ENCODE data around the gene GNPTG. TPM values are rescaled to one million over a fixed set of nuclear protein-coding genes. Genes with fewer than 3 reads are reported as not detected.
A peak's percentile ranks its signal among the peaks of the same experiment; 100 is the strongest.

Gene GNPTG
- total RNA-seq, 1 donor from 2014 or later, result 60.7 TPM

- DNase-seq (ENCODE audit: low spot score), result no peak
- Mint-ChIP-seq H3K4me3 (ENCODE audit: unreplicated experiment) (no peak overlapping the region), H3K27ac (ENCODE audit: unreplicated experiment) (no peak overlapping the region), H3K9me3 (ENCODE audit: low read depth) (no peaks in the 10 kb centered on the region), H3K4me1 (ENCODE audit: low read depth) (no peaks in the 10 kb centered on the region), H3K27me3 (ENCODE audit: low read depth) (no peaks in the 10 kb centered on the region), H3K36me3 (ENCODE audit: low read depth) (peaks cover 2% of the 10 kb centered on the region)
- TF ChIP-seq, protein P1, sequence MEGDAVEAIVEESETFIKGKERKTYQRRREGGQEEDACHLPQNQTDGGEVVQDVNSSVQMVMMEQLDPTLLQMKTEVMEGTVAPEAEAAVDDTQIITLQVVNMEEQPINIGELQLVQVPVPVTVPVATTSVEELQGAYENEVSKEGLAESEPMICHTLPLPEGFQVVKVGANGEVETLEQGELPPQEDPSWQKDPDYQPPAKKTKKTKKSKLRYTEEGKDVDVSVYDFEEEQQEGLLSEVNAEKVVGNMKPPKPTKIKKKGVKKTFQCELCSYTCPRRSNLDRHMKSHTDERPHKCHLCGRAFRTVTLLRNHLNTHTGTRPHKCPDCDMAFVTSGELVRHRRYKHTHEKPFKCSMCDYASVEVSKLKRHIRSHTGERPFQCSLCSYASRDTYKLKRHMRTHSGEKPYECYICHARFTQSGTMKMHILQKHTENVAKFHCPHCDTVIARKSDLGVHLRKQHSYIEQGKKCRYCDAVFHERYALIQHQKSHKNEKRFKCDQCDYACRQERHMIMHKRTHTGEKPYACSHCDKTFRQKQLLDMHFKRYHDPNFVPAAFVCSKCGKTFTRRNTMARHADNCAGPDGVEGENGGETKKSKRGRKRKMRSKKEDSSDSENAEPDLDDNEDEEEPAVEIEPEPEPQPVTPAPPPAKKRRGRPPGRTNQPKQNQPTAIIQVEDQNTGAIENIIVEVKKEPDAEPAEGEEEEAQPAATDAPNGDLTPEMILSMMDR (IDR thresholded peaks at IDR 0.05), result no peak
Observed at GRCh38 chr16:1364510-1364909, 12.8 kb downstream of the GNPTG start.

- H3K9me3 Mint-ChIP-seq (ENCODE audit: low read depth), result no peaks in the 10 kb centered on the region
- H3K4me3 Mint-ChIP-seq (ENCODE audit: unreplicated experiment), result no peak overlapping the region
- no peak for DNase-seq (ENCODE audit: low spot score)
- TF ChIP-seq, protein P1 (IDR thresholded peaks at IDR 0.05), result no peak
- H3K36me3 Mint-ChIP-seq (ENCODE audit: low read depth), result peaks cover 2% of the 10 kb centered on the region
- H3K27ac Mint-ChIP-seq (ENCODE audit: unreplicated experiment), result no peak overlapping the region
- H3K4me1 Mint-ChIP-seq (ENCODE audit: low read depth), result no peaks in the 10 kb centered on the region
- no peaks in the 10 kb centered on the region for H3K27me3 Mint-ChIP-seq (ENCODE audit: low read depth)
Observed at GRCh38 chr16:1366060-1366711, 14.5 kb downstream of the GNPTG start.

GRCh38 chr16:1366712-1367299 is 15.1 kb downstream of the GNPTG start:
- TF ChIP-seq, protein P1 (IDR thresholded peaks at IDR 0.05), result no peak
- Mint-ChIP-seq H3K27me3 (ENCODE audit: low read depth) (no peaks in the 10 kb centered on the region), H3K36me3 (ENCODE audit: low read depth) (peaks cover 2% of the 10 kb centered on the region), H3K9me3 (ENCODE audit: low read depth) (no peaks in the 10 kb centered on the region), H3K27ac (ENCODE audit: unreplicated experiment) (no peak overlapping the region), H3K4me3 (ENCODE audit: unreplicated experiment) (no peak overlapping the region), H3K4me1 (ENCODE audit: low read depth) (no peaks in the 10 kb centered on the region)
- DNase-seq (ENCODE audit: low spot score), result no peak

DNA sequence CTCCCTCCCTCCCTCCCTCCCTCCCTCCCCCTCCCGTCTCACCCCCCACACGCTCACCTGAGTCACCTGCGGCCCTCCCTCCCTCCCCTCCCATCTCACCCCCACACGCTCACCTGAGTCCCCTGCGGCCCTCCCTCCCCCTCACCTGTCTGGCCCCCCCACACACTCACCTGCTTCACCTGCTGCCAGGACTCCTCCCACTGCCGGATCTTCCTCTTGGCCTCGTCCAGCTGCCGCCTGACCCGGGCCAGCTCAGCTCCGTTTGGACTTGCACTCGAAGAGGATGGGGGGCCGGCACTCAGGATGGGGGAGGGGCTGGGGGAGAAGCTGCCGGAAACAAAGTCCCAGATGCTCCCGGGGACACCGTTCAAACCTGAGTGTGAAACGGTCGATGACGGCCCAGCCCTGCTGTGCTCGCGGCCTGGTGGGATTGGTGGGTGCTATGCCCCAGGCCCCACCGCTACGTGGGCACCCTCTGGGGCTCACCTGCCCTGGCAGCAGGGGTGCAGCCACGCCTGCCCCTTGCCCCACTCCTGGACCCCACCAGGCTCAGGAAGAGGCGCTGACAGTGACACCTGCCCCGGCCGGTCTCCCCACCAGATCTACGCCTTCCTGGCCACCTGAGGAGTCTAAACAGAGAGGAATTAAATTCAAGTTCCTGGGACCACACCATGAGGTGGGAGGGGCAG is 15.9 kb downstream of the GNPTG start:
- TF ChIP-seq, protein P1 (IDR thresholded peaks at IDR 0.05), result no peak
- Mint-ChIP-seq H3K9me3 (ENCODE audit: low read depth) (no peaks in the 10 kb centered on the region), H3K4me3 (ENCODE audit: unreplicated experiment) (no peak overlapping the region), H3K27ac (ENCODE audit: unreplicated experiment) (no peak overlapping the region), H3K4me1 (ENCODE audit: low read depth) (no peaks in the 10 kb centered on the region), H3K27me3 (ENCODE audit: low read depth) (no peaks in the 10 kb centered on the region), H3K36me3 (ENCODE audit: low read depth) (peaks cover 2% of the 10 kb centered on the region)
- DNase-seq (ENCODE audit: low spot score), result no peak

- peak; percentile 81 for DNase-seq (ENCODE audit: low spot score)
- Mint-ChIP-seq H3K9me3 (ENCODE audit: low read depth) (no peaks in the 10 kb centered on the region), H3K4me3 (ENCODE audit: unreplicated experiment) (no peak overlapping the region), H3K27ac (ENCODE audit: unreplicated experiment) (no peak overlapping the region), H3K36me3 (ENCODE audit: low read depth) (no peaks in the 10 kb centered on the region), H3K27me3 (ENCODE audit: low read depth) (no peaks in the 10 kb centered on the region), H3K4me1 (ENCODE audit: low read depth) (no peaks in the 10 kb centered on the region)
- TF ChIP-seq, protein P1 (IDR thresholded peaks at IDR 0.05), result no peak
Observed at GRCh38 chr16:1371054-1371978, 19.6 kb downstream of the GNPTG start.
